ENCODE results near the gene HOTAIR.

Gene HOTAIR

GRCh38 chr12:54011665-54012532 lies 37.1 kb upstream of the HOTAIR start:
- DNase-seq (ENCODE audit: low spot score) = no peak

GRCh38 chr12:54010972-54011664 lies 36.4 kb upstream of the HOTAIR start:
- DNase-seq (ENCODE audit: low spot score) = no peak

- no peak for DNase-seq (ENCODE audit: low spot score)
These were observed 35.6 kb upstream of the HOTAIR start for GRCh38 chr12:54010053-54010971.

GRCh38 chr12:54009171-54010052 lies 34.7 kb upstream of the HOTAIR start:
- DNase-seq (ENCODE audit: low spot score) = no peak

GRCh38 chr12:54008260-54008552 lies 33.5 kb upstream of the HOTAIR start:
- DNase-seq (ENCODE audit: low spot score) = no peak

GRCh38 chr12:54007538-54008259 lies 32.9 kb upstream of the HOTAIR start:
- DNase-seq (ENCODE audit: low spot score) = no peak

GRCh38 chr12:54006559-54007220 lies 31.9 kb upstream of the HOTAIR start:
- DNase-seq (ENCODE audit: low spot score) = no peak

- peak; percentile 76 for DNase-seq (ENCODE audit: low spot score)
These were observed 31.3 kb upstream of the HOTAIR start for GRCh38 chr12:54005853-54006558.

GRCh38 chr12:54005531-54005852 lies 30.7 kb upstream of the HOTAIR start:
- DNase-seq (ENCODE audit: low spot score) = no peak

GRCh38 chr12:54004841-54005530 lies 30.2 kb upstream of the HOTAIR start:
- no peak for DNase-seq (ENCODE audit: low spot score)

- DNase-seq (ENCODE audit: low spot score) = no peak
These were observed 29.5 kb upstream of the HOTAIR start for GRCh38 chr12:54004063-54004840.

GRCh38 chr12:54003625-54004024 lies 28.9 kb upstream of the HOTAIR start:
- DNase-seq (ENCODE audit: low spot score) = no peak

GRCh38 chr12:54002915-54003389 lies 28.2 kb upstream of the HOTAIR start:
- DNase-seq (ENCODE audit: low spot score) = no peak

- no peak for DNase-seq (ENCODE audit: low spot score)
These were observed 27.6 kb upstream of the HOTAIR start for GRCh38 chr12:54002278-54002914.

- DNase-seq (ENCODE audit: low spot score) = no peak
These were observed 26.8 kb upstream of the HOTAIR start for GRCh38 chr12:54001283-54002187.

Data from CD4-positive, alpha-beta T cell treated with Interleukin-6 at 100 ng/mL for 8 hours (primary cell).